Muscle of leg (tissue), 11 donors: ENCODE data around the gene SYNDIG1. TPM values are rescaled to one million over a fixed set of nuclear protein-coding genes. Genes with fewer than 3 reads are reported as not detected.

Experiments used
- DNase-seq: peaks from one replicate; pipeline ENCODE4 v3.0.0; 2013
- H3K27ac ChIP-seq: one replicate; pipeline ENCODE4 v1.5.1; 2013; ENCODE audit warnings: mild to moderate bottlenecking, low read length, control low read depth
- H3K27me3 ChIP-seq: one replicate; pipeline ENCODE4 v1.6.1; 2013; ENCODE audit warnings: low read length; ENCODE audit not compliant: control insufficient read depth, insufficient read depth
- H3K36me3 ChIP-seq: one replicate; pipeline ENCODE4 v1.6.1; 2013; ENCODE audit warnings: low read length; ENCODE audit not compliant: control insufficient read depth, insufficient read depth
- H3K4me1 ChIP-seq: one replicate; pipeline ENCODE4 v1.6.1; 2013; ENCODE audit warnings: low read length; ENCODE audit not compliant: control insufficient read depth, insufficient read depth
- H3K4me3 ChIP-seq: one replicate; pipeline ENCODE4 v1.5.1; 2013; ENCODE audit warnings: low read length, control low read depth
- H3K9me3 ChIP-seq: replicated peaks from 2 replicates; pipeline ENCODE4 v1.6.1; 2013; ENCODE audit warnings: low read depth, low read length; ENCODE audit not compliant: control insufficient read depth
- WGBS: methylation state at CpG from one replicate; pipeline ENCODE4 v1.1.5; 2013; ENCODE audit warnings: missing lambda C conversion rate; ENCODE audit not compliant: insufficient coverage; 5-methylcytosine and 5-hydroxymethylcytosine counted together
- polyA plus RNA-seq, 8 donors: library from polyadenylated mRNA; unstranded; fragments of 120-200 nt; gene quantifications; one replicate each; pipeline versions ENCODE4 v1.2.1 to v1.2.3, GENCODE V29; 2013; ENCODE audit warnings: inconsistent platforms in 1 of 8, low replicate concordance in 1 of 8; ENCODE audit not compliant: insufficient read length in 8 of 8, insufficient read depth in 1 of 8
- total RNA-seq: library from RNA; stranded (reverse); fragments of 120-200 nt; gene quantifications from one replicate; pipeline ENCODE4 v1.2.4, GENCODE V29; 2013

SYNDIG1 gene
- total and polyA plus RNA-seq, 9 donors: 2.5 to 5.3 (median 4.3) TPM

DNA sequence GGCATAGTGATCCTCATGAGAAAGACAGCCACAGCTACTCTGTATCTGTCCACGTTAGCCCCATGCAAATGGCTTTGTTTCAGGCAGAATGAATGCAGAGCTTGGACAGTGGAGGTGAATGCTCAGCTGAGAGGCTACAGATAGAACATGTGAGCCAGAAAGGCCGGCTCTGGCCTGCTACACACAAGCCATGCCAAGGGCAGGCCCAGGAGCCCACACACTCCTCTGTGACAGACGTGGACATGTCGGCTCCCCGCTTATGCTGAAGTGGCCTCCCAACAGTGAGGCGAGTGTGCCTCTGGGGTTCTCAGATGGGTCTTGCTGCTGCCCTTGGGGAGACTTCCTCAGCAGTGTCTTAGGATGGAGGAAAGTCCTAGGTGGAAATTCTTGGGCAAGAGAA lies 159.6 kb downstream of the SYNDIG1 start:
- Histone ChIP-seq H3K36me3 (no peaks in the 10 kb centered on the region), H3K27me3 (no peaks in the 10 kb centered on the region), H3K27ac (no peak overlapping the region), H3K4me1 (peaks cover 10% of the 10 kb centered on the region), H3K4me3 (no peak overlapping the region), H3K9me3 (no peaks in the 10 kb centered on the region)
- DNase-seq: no peak
- WGBS: 93% methylated on average over 3 of the region's 6 CpGs

DNA sequence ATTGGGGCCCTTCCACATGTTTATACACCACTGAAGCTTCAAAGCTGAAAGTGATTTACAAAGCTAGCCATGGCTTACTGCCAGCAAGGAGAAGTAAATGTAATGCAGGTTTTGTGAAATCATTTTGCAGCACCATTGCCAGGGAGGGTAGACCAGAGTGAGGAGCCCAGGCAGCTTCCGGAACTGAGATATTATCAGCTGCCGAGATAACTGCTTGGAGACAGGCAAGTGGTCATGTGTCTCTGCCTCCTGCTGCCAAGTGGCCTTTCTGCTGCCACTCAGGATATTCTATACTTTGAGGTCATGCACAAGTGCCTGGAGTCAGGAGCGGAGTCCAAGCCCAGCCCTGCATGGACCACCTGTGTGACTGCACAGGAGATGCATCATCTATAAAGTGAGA lies 160.2 kb downstream of the SYNDIG1 start:
- Histone ChIP-seq H3K27ac (no peak overlapping the region), H3K9me3 (no peaks in the 10 kb centered on the region), H3K4me3 (no peak overlapping the region), H3K4me1 (peaks cover 10% of the 10 kb centered on the region), H3K27me3 (no peaks in the 10 kb centered on the region), H3K36me3 (no peaks in the 10 kb centered on the region)
- DNase-seq: peak; percentile 34
- WGBS: 70% methylated on average over 3 of the region's 3 CpGs

DNA sequence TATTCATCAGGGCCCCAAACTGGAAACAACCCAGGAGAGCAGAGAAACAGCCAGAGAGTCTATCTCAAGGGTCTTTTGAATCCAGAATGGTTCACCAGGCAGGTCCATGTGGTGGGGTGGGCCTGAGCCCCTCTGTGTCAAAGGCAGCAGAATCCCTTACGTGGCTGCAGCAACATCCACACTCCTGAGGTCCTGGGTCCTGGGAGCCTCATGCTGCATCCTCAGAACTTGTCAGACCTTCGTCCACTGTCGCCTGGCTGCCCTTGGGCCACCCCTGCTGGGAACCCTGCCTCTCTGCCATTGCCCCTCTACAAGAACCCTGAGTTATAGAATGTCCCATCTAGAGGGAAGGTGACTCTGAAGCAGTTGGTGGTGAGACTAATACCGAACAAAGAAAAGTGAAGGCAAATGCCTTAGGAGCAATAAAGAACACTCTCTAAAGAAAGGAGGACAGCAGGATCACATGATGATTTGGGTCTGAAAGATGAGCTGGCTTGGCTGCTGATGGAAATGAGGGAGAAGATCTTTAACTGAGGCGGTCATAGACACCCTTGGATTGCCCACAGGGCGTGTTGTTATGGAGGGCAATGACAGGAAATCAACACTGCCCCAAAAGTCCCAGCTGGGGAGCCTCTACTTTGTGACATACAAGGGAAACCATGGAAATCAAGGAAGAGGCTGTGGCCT lies 161.2 kb downstream of the SYNDIG1 start:
- Histone ChIP-seq H3K4me3 (no peak overlapping the region), H3K36me3 (no peaks in the 10 kb centered on the region), H3K27ac (no peak overlapping the region), H3K4me1 (peaks cover 10% of the 10 kb centered on the region), H3K9me3 (no peaks in the 10 kb centered on the region), H3K27me3 (no peaks in the 10 kb centered on the region)
- no peak for DNase-seq
- 93% methylated on average over 3 of the region's 6 CpGs for WGBS

DNA sequence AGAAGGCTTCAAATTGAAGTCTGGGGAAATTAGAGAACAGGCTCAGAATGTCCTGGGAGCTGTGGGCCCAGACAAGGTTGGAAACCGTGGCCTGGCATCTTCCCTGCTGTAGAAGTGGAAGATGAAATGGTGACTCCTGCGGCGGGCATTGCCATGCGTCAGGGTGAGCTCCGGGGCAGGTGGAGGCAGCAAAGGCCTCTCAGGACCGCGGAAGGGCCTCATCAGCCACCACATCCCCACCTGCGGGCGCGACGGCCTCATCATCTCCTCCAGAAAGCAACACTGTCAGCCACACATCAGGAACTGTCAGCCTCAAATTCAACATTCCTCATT lies 161.7 kb downstream of the SYNDIG1 start:
- WGBS: 100% methylated on average over 1 of the region's 11 CpGs
- no peak for DNase-seq

DNA sequence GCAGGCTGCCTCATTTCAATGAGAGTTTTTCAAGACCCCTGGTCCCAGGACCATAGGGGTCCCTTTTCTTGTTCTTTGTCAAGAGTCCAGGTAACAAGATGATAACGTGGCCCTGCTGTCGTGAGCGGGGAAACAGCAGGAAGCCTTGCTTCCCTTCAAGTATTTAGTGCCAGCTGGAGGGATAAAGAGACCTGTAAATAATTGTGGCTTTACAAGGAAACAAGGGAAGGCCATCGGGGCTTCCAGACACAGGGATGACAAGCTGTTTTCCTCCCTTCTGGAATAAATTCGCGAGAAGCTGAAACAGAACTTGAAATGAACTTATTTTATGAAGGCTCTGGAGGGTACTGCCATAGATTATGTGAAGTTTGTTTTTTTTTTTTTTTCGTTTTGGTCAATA lies 163.2 kb downstream of the SYNDIG1 start:
- H3K4me3 ChIP-seq: no peak overlapping the region
- H3K27ac ChIP-seq: no peak overlapping the region
- no peaks in the 10 kb centered on the region for H3K36me3 ChIP-seq
- 26% methylated on average over 4 of the region's 7 CpGs for WGBS
- DNase-seq: no peak
- H3K9me3 ChIP-seq: no peaks in the 10 kb centered on the region
- no peaks in the 10 kb centered on the region for H3K27me3 ChIP-seq
- peaks cover 10% of the 10 kb centered on the region for H3K4me1 ChIP-seq

More for the DNA sequence above, 161.7 kb downstream of the SYNDIG1 start:
- Histone ChIP-seq H3K27me3 (no peaks in the 10 kb centered on the region), H3K36me3 (no peaks in the 10 kb centered on the region), H3K4me3 (no peak overlapping the region), H3K27ac (no peak overlapping the region), H3K4me1 (peaks cover 10% of the 10 kb centered on the region), H3K9me3 (no peaks in the 10 kb centered on the region)

DNA sequence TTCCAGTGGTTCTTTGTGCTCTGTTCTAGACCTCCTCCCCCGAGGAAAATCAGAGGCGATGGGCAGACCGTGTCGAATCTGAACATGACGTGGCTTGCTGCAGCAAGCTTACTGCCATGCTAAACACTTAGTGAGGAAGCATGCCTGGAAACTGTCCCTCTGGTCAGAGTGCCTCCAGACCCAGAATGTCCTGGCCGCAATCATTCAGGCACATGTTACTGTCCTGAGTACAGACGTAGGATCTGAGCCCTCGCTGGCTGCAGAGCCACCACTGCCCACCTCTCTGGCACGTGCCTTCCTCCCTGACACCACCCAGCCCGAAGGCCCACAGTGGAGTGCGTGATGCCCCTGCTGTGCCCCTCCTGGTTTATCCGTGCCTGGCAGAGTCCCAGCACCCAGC lies 163.6 kb downstream of the SYNDIG1 start:
- DNase-seq: peak; percentile 16
- peaks cover 10% of the 10 kb centered on the region for H3K4me1 ChIP-seq
- H3K27ac ChIP-seq: no peak overlapping the region
- no peaks in the 10 kb centered on the region for H3K36me3 ChIP-seq
- H3K4me3 ChIP-seq: no peak overlapping the region
- WGBS: 70% methylated on average over 7 of the region's 12 CpGs
- no peaks in the 10 kb centered on the region for H3K27me3 ChIP-seq
- H3K9me3 ChIP-seq: no peaks in the 10 kb centered on the region

DNA sequence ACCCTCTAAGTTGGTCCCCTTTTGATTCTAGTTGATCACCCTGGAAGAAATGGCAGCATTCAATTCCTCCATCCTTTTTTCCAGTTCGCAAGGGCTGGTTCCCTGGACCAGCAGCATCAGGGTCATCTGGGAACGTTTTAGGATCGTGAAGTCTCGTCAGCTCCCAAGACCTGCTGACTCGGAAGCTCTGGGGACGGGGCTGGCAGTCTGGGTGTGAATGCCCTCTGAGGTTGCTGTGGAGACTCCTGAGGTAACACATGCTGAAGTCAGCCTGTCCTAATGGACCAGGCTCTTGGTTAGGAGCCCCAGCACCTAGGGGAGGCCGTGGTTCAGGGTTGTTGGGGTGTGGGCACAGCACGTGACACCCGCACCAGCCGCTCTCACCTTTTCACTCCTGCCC lies 164.1 kb downstream of the SYNDIG1 start:
- H3K36me3 ChIP-seq: no peaks in the 10 kb centered on the region

DNA sequence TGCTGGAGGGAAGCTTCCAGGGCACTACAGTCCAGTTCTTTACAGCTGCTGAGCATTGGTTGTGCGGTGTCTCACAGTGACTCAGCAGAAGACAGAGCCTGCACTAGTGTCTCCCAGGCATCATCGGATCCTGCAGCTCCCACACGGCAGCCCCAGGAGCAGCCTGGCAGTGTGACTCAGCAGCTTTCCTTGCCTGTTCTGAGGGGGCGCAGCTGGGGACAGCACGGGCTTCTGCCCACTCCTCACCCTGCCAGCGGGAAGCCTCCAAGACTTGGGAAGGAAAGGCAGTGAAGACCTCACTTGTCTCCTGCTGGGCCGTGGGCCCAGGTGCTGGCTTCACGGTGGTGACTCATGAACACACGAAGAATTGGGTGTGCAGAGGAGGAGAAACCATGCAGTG lies 165.4 kb downstream of the SYNDIG1 start:
- Histone ChIP-seq H3K36me3 (no peaks in the 10 kb centered on the region), H3K9me3 (no peaks in the 10 kb centered on the region), H3K27me3 (no peaks in the 10 kb centered on the region), H3K4me1 (peaks cover 6% of the 10 kb centered on the region), H3K27ac (no peak overlapping the region), H3K4me3 (no peak overlapping the region)
- peak; percentile 21 for DNase-seq
- WGBS: 61% methylated on average over 9 of the region's 9 CpGs

More for the DNA sequence above, 164.1 kb downstream of the SYNDIG1 start:
- peaks cover 10% of the 10 kb centered on the region for H3K4me1 ChIP-seq
- H3K9me3 ChIP-seq: no peaks in the 10 kb centered on the region
- 82% methylated on average over 6 of the region's 10 CpGs for WGBS
- H3K4me3 ChIP-seq: no peak overlapping the region
- no peak for DNase-seq
- no peaks in the 10 kb centered on the region for H3K27me3 ChIP-seq
- no peak overlapping the region for H3K27ac ChIP-seq

DNA sequence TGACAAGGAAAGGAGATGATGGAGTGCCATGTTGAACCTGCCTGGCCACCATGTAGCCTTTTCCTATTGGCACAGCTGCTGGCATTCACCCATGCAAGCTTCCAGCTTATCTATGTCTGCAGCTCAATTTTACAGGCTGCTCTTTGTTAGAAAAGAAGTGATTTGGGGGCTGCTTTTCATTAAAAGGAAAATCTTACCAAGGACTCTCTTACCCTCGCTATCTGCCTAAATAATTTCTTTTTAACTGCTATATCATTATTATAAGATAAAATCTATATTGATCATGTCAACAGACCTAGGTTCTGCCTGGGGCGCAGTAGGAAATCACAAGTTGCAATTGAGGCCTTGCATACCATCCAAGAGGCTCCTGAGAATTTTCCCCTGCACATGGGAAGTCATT lies 167.2 kb downstream of the SYNDIG1 start:
- no CpG with 5 or more reads among the region's 2 CpGs for WGBS
- Histone ChIP-seq H3K4me3 (no peak overlapping the region), H3K4me1 (peaks cover 6% of the 10 kb centered on the region), H3K27me3 (no peaks in the 10 kb centered on the region), H3K9me3 (no peaks in the 10 kb centered on the region), H3K36me3 (no peaks in the 10 kb centered on the region), H3K27ac (no peak overlapping the region)
- DNase-seq: no peak

DNA sequence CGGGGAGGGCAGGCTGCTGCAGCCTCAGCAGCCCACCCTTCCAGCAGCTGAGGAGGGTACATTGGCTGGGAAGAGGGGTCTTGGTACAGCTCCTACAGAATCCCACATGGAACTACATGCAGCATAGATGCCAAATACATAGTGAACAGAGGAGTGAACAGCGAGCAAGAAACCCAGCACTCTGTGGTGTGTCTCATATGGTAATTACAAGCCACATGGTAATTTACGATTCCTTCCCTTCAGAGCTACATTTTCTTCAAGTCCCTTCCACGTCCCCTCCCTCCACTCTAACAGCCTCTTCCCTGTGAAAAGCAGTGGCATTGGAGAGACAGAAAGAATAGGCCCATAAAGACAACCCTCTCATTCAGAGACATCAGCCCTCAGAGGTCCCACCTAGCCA lies 167.7 kb downstream of the SYNDIG1 start:
- H3K36me3 ChIP-seq: no peaks in the 10 kb centered on the region
- WGBS: 20% methylated on average over 1 of the region's 4 CpGs
- H3K4me3 ChIP-seq: no peak overlapping the region
- no peaks in the 10 kb centered on the region for H3K27me3 ChIP-seq
- DNase-seq: no peak
- H3K9me3 ChIP-seq: no peaks in the 10 kb centered on the region
- H3K27ac ChIP-seq: no peak overlapping the region
- H3K4me1 ChIP-seq: peaks cover 6% of the 10 kb centered on the region

DNA sequence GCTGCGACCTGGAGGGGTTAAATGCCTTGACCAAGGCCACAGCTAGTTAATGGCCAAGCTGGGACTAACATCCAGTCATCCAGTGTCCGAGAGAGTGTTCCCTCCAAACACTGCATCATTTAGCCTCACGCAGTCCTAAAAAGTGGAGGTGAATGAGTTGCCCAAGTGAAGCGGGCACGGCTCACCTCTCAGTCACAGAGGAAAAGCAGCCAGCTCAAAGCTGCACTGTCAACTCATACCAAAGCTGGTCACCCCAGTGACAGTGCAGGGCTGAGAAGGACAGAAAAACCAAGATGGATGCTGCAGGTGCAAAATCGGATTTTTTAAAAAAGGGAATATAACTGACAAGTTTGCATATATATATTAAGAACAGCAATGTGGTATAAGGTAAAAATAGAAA lies 168.5 kb downstream of the SYNDIG1 start:
- no peak for DNase-seq
- no peaks in the 10 kb centered on the region for H3K36me3 ChIP-seq
- no peaks in the 10 kb centered on the region for H3K27me3 ChIP-seq
- peaks cover 3% of the 10 kb centered on the region for H3K4me1 ChIP-seq
- H3K9me3 ChIP-seq: no peaks in the 10 kb centered on the region
- WGBS: 40% methylated on average over 1 of the region's 6 CpGs
- no peak overlapping the region for H3K4me3 ChIP-seq
- H3K27ac ChIP-seq: no peak overlapping the region
